ENCODE measurements around the gene RGS10. TPM values are rescaled to one million over a fixed set of nuclear protein-coding genes. Genes with fewer than 3 reads are reported as not detected.

The RGS10 gene
- total and polyA plus RNA-seq, 2 experiments from 2014 or later: 16.8 to 26.8 TPM

- Mint-ChIP-seq H3K4me1 (peaks cover 17% of the 10 kb centered on the region), H3K27ac (no peak overlapping the region), H3K27me3 (ENCODE audit: insufficient read depth, low read depth, poor library complexity) (no peaks in the 10 kb centered on the region), H3K9me3 (no peaks in the 10 kb centered on the region; the same call in 2 of the 3 replicates), H3K4me3 (no peak overlapping the region), H3K36me3 (ENCODE audit: low read depth) (no peaks in the 10 kb centered on the region)
- H2AFZ ChIP-seq: no peak overlapping the region
- no peak for ATAC-seq
- H3K36me3 ChIP-seq (ENCODE audit: insufficient read depth): no peaks in the 10 kb centered on the region
- no peak for TF ChIP-seq EZH2 (IDR thresholded peaks at IDR 0.05; ENCODE audit: low read depth, unreplicated experiment)
- no peak overlapping the region for H3K4me3 ChIP-seq
- H3F3A ChIP-seq (replicated peaks; ENCODE audit: low read depth): no peaks in the 10 kb centered on the region
- DNase-seq (ENCODE audit: low spot score): no peak
- no peak overlapping the region for H3K27ac ChIP-seq (ENCODE audit: low read depth)
- peaks cover 5% of the 10 kb centered on the region for H3K4me1 ChIP-seq (ENCODE audit: insufficient read depth)
- no peak overlapping the region for H3K4me2 ChIP-seq
- no peaks in the 10 kb centered on the region; the same call in 1 of the 2 replicates for H4K20me1 ChIP-seq (replicated peaks; ENCODE audit: insufficient read depth)
- no peaks in the 10 kb centered on the region for H3K27me3 ChIP-seq (ENCODE audit: insufficient read depth)
- H3K9me2 ChIP-seq (ENCODE audit: insufficient read depth): no peaks in the 10 kb centered on the region
- no peaks in the 10 kb centered on the region for H3K79me2 ChIP-seq (replicated peaks; ENCODE audit: insufficient read depth)
Observed at GRCh38 chr10:119514819-119515218, 27.7 kb downstream of the RGS10 start.

- peaks cover 5% of the 10 kb centered on the region for H3K4me1 ChIP-seq (ENCODE audit: insufficient read depth)
- H3K36me3 ChIP-seq (ENCODE audit: insufficient read depth): no peaks in the 10 kb centered on the region
- no peak for TF ChIP-seq ETS1 (IDR thresholded peaks at IDR 0.05)
- no peak for TF ChIP-seq ZNF462 (CRISPR knock-in tag; IDR thresholded peaks at IDR 0.05)
- TF ChIP-seq NANOG (IDR thresholded peaks at IDR 0.05; ENCODE audit: borderline replicate concordance): no peak
- no peaks in the 10 kb centered on the region for H3K9me2 ChIP-seq (ENCODE audit: insufficient read depth)
- ATAC-seq (no peak), DNase-seq (ENCODE audit: low spot score) (no peak)
- no peak overlapping the region for H3K27ac Mint-ChIP-seq
- no peak overlapping the region for H3K27ac ChIP-seq (ENCODE audit: low read depth)
- H3K27me3 Mint-ChIP-seq (ENCODE audit: insufficient read depth, low read depth, poor library complexity): no peaks in the 10 kb centered on the region
- H2AFZ ChIP-seq: no peak overlapping the region
- peaks cover 5% of the 10 kb centered on the region for H3K4me1 Mint-ChIP-seq
- no peak overlapping the region for H3K4me3 Mint-ChIP-seq
- H3K4me2 ChIP-seq: no peak overlapping the region
- no peaks in the 10 kb centered on the region for H3F3A ChIP-seq (replicated peaks; ENCODE audit: low read depth)
- no peaks in the 10 kb centered on the region for H3K79me2 ChIP-seq (replicated peaks; ENCODE audit: insufficient read depth)
- no peaks in the 10 kb centered on the region for H3K36me3 Mint-ChIP-seq (ENCODE audit: low read depth)
- no peaks in the 10 kb centered on the region; the same call in 2 of the 3 replicates for H3K9me3 Mint-ChIP-seq
- H3K27me3 ChIP-seq (ENCODE audit: insufficient read depth): no peaks in the 10 kb centered on the region
- H3K4me3 ChIP-seq: no peak overlapping the region
- H4K20me1 ChIP-seq (replicated peaks; ENCODE audit: insufficient read depth): no peaks in the 10 kb centered on the region; the same call in 1 of the 2 replicates
Observed at GRCh38 chr10:119511828-119512515, 30.5 kb downstream of the RGS10 start.
